Measurements from ENCODE around the gene RMRP.

DNA sequence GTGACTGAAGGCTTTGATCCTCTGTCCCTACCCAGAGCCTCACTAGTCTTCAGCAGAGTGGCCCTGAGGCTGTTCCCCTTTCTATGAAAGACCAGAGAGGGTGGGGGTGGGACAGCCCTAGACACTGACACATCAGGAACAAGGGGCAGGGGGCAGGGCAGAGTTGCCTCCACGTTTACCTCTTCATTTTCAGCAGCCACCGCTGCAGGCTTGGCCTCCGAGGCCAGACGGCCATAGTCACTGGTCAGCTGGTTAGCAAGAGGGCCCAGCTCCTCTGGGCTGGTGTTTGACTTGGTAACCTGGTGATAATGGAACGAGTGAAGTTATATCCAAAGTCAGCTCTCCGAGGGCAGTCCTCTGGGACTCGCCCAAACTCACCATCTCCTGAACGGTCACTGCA is 47.6 kb upstream of the RMRP start:
- TF ChIP-seq, protein P1, sequence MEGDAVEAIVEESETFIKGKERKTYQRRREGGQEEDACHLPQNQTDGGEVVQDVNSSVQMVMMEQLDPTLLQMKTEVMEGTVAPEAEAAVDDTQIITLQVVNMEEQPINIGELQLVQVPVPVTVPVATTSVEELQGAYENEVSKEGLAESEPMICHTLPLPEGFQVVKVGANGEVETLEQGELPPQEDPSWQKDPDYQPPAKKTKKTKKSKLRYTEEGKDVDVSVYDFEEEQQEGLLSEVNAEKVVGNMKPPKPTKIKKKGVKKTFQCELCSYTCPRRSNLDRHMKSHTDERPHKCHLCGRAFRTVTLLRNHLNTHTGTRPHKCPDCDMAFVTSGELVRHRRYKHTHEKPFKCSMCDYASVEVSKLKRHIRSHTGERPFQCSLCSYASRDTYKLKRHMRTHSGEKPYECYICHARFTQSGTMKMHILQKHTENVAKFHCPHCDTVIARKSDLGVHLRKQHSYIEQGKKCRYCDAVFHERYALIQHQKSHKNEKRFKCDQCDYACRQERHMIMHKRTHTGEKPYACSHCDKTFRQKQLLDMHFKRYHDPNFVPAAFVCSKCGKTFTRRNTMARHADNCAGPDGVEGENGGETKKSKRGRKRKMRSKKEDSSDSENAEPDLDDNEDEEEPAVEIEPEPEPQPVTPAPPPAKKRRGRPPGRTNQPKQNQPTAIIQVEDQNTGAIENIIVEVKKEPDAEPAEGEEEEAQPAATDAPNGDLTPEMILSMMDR (IDR thresholded peaks at IDR 0.05 in 2 of 3, conservative IDR thresholded peaks at IDR 0.05 in 1 of 3; ENCODE audit: control insufficient read depth in 2 of 3, extremely low read depth in 1 of 3, insufficient read depth in 1 of 3, low read depth in 3 of 3, low read length in 3 of 3): no peak
- TF ChIP-seq POLR2A (IDR thresholded peaks at IDR 0.05; ENCODE audit: low read depth, low read length): no peak
- TF ChIP-seq BHLHE40 (IDR thresholded peaks at IDR 0.05; ENCODE audit: borderline replicate concordance in 1 of 2, low read depth in 2 of 2, low read length in 1 of 2): no peak
- no peak for TF ChIP-seq POLR2AphosphoS5 (IDR thresholded peaks at IDR 0.05; ENCODE audit: low read length)
- TF ChIP-seq, protein P2, sequence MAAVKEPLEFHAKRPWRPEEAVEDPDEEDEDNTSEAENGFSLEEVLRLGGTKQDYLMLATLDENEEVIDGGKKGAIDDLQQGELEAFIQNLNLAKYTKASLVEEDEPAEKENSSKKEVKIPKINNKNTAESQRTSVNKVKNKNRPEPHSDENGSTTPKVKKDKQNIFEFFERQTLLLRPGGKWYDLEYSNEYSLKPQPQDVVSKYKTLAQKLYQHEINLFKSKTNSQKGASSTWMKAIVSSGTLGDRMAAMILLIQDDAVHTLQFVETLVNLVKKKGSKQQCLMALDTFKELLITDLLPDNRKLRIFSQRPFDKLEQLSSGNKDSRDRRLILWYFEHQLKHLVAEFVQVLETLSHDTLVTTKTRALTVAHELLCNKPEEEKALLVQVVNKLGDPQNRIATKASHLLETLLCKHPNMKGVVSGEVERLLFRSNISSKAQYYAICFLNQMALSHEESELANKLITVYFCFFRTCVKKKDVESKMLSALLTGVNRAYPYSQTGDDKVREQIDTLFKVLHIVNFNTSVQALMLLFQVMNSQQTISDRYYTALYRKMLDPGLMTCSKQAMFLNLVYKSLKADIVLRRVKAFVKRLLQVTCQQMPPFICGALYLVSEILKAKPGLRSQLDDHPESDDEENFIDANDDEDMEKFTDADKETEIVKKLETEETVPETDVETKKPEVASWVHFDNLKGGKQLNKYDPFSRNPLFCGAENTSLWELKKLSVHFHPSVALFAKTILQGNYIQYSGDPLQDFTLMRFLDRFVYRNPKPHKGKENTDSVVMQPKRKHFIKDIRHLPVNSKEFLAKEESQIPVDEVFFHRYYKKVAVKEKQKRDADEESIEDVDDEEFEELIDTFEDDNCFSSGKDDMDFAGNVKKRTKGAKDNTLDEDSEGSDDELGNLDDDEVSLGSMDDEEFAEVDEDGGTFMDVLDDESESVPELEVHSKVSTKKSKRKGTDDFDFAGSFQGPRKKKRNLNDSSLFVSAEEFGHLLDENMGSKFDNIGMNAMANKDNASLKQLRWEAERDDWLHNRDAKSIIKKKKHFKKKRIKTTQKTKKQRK (IDR thresholded peaks at IDR 0.05; ENCODE audit: low read depth, low read length): no peak
- TF ChIP-seq ZBTB11 (CRISPR knock-in tag; IDR thresholded peaks at IDR 0.05): no peak
- no peak for TF ChIP-seq JUND (IDR thresholded peaks at IDR 0.05; ENCODE audit: low read depth, low read length)
- TF ChIP-seq, protein P3, sequence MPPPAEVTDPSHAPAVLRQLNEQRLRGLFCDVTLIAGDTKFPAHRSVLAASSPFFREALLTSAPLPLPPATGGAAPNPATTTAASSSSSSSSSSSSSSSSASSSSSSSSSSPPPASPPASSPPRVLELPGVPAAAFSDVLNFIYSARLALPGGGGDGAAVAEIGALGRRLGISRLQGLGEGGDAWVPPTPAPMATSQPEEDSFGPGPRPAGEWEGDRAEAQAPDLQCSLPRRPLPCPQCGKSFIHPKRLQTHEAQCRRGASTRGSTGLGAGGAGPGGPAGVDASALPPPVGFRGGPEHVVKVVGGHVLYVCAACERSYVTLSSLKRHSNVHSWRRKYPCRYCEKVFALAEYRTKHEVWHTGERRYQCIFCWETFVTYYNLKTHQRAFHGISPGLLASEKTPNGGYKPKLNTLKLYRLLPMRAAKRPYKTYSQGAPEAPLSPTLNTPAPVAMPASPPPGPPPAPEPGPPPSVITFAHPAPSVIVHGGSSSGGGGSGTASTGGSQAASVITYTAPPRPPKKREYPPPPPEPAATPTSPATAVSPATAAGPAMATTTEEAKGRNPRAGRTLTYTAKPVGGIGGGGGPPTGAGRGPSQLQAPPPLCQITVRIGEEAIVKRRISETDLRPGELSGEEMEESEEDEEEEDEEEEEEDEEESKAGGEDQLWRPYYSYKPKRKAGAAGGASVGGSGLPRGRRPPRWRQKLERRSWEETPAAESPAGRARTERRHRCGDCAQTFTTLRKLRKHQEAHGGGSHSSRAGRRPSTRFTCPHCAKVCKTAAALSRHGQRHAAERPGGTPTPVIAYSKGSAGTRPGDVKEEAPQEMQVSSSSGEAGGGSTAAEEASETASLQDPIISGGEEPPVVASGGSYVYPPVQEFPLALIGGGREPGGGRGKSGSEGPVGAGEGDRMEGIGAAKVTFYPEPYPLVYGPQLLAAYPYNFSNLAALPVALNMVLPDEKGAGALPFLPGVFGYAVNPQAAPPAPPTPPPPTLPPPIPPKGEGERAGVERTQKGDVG (CRISPR knock-in tag; IDR thresholded peaks at IDR 0.05): no peak
- TF ChIP-seq ATF2 (IDR thresholded peaks at IDR 0.05; ENCODE audit: low read length): no peak
- no peak for TF ChIP-seq E2F4 (IDR thresholded peaks at IDR 0.05; ENCODE audit: low read depth, low read length)
- no peak for TF ChIP-seq SP1 (IDR thresholded peaks at IDR 0.05; ENCODE audit: low read depth, low read length)
